DMS53 treated with DMSO at 0.1 percent for 48 hours (cell line): ENCODE data around the gene MYO5B.

Source experiments
- DNase-seq: peaks from one replicate; lab custom pipeline; 2025; ENCODE audit not compliant: unreplicated experiment; lab: John Stamatoyannopoulos, UW

The MYO5B gene

DNA sequence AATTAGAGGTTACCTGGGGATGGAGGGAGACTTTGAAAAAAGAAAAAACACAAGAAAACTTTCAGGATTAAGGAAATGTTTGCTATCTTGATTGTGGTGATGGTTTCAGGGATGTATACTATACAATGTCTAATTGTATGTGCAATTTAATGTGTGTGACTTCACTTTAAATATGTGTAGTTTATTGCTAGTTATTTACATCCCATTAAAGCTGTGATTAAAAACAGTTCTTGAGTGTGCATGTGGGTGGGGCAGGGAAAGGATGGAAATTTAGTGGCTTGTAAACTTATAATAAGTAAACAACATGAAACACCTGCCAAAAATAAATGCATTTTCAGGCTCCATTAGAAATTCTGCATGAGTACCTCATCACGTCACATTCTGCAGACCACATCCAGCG, 167.0 kb downstream of the MYO5B start:
- DNase-seq, result no peak

DNA sequence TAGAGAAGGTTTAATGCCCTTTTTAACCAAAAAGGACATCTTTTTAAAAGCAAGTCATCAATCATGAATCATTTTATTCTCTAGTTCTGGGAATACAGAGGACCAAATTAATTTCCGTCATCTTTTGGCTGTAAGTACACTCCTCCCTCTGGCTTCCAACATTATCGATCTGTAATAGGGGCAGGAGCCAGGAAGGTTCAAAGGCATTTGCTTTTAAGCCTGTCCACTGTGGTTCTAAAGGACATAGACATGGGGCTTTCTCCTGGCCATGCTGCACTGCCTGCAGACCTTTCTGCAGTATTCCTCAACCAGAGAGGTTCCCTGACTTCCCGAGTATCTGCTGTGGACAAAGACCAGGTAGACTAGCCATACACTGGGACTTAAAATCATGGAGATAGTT, 170.5 kb downstream of the MYO5B start:
- DNase-seq, result no peak

DNA sequence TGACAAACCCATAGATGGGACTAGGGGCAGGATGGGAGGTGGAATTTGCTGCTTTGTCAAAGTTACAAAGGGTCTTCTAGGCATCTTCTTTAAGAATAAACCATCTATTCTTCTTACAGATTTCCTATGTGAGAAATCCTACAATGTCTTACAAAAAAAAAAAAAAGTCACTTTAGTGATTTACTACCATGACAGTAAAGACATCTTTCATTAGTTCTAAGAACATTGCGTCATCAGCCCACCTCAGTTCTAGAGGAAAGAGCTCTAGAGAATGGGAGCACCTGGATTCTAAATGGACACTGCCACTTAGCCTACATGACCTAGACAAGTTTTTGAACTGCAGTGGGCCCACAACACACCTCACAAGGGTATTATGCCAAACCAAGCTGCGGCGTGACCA, 172.0 kb downstream of the MYO5B start:
- DNase-seq, result no peak

DNA sequence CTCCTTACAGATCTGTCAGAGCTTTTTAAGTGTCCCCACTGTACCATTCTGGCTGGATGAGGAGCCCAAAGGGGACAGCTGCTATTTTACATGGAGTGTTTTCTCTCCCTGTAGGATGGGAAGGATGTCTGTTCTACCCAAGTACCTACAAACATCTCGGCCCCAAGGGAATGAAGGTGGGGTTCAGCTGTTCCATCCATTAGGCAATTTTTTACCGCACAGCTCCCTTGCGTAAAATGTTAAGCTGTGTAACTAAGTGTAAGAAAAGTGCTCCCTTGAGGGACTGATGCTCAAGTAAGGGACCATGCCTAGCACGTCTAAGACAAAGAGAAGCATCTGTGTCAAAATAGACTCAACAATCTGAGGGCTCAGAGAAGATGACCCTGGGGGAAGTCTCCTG, 180.3 kb downstream of the MYO5B start:
- DNase-seq, result no peak

DNA sequence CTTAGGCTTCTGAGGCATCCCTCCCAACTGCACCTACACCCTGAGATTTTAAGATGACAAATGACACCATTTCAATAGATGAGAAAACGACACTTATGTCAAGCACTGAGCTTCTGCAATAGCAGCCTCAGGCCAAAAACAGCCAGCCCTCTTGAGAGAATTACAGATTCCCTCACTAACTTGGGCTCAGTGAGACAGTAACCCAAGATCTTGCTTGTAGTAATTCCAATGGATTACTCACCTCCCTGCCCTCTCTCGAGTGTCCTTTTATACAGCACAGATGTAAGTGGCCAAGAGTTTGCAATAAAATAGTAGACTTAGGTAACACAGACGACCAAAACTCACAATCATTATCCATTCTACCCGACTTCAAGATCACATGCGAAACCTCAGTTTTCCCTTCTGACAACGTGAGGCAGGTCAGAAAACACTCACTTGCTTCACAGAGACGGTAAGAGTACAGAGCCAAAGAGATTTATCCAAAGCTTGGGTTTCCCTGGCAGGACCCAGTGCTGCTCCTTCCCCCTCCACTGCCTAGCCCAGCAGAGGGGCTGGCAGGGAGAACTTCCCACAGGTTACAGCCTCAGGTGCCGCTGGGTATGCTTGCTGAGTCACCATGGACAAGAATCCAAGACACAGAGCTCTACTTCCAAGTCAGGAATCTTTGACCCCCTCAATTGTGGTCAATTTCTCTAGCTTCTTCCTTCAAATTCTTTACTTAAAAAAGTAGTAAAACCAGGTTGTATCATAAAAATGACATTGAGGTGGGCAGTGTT, 181.4 kb downstream of the MYO5B start:
- no peak for DNase-seq

DNA sequence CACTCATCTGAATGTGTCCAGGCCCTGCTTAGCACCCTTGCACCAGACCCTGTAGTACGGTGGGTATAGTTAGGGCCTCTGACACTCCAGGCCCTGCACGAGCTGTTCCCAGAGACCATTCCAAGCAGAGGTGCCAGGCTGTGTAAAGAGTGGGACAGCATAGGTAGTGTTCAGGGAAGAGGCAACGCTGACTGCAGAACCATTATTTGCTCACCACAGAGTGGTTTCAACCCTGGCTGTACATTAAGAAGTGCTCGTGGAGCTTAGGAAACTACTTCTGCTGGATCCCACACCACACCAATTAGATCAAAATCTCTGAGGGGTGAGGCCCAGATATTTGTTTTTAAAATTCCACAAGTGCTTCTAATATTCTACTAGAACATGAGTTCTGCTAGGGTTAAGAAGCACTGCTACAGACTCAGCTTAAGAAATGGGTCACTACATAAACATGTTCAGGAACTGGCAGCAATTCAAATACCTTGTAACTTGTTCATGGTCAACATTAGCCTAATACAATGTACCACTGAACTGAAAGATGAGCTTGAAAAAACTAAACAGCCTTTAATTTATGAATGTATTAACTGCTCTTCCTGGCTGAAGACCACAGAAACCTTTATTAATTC, 183.0 kb downstream of the MYO5B start:
- no peak for DNase-seq

DNA sequence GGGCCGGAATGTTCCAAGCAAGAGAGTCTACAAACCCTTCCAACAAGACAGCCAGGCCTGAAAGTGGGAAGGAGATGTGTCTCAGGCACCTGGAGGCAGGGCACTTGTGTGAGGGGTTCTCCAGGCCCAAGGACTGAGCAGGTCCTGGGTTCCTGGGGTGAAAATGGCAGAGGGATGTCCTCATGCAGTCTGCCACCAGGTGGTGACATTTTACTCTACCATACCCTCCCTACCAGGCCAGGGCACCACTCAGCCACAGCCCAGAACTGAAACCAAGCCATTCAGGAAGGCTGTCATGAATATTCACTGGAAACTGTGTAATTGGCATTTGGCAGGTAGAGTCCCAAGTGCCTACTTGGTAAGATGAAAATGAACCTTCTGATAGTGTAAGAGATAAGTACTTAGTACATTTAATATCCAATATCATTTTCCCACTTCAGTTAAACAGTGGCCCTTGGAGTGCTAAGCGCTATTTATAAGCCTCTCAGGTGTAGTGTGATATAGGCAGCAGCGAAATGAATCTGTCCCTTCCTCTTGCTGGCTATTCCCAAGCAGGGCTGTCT, 185.1 kb downstream of the MYO5B start:
- DNase-seq, result peak; percentile 93

DNA sequence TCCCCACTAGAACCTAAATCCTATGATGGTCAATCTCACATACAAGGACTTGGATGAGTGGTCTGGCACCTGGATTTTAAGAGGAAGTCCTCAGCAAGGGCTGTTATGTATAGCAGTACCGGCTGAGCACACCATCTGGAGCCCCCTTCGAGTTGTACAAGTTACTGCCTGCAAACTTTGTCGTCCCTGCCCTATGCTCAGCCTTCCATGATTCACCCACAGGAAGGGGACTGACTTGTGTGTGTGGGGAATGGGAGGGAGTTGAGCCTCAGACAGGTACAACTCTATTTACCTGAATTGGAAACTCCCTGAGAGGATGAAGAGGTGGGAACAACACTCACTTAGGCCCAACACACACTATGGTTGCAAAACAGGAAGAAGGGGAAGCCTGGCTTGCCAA, 186.6 kb downstream of the MYO5B start:
- no peak for DNase-seq

DNA sequence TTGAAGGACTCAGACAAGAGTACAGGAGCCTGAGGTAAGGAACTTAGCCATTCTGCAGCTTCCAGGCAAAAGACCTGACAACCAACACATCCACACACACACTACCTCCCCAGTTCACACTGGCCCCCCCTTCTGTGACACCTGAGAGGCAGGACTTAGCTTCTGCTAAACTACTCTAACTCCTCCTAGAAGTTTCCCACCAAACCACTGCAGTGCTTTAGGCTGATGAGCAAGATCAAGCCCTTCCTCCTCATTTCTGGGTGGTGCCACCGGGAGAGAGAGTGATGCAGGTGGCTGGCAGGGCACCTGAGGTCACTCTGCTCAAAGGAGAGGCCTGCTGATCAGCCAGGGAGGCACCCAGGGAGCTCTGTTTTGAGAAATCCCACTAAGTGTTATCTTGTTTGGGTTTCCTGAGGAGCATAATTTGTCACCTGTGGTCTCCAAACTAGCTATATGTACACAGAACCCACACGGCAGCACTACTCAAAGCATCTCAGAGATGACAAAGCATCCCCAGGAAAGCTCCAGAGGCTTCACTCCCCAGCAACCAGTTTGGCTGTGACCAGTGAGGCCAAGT, 188.4 kb downstream of the MYO5B start:
- no peak for DNase-seq

DNA sequence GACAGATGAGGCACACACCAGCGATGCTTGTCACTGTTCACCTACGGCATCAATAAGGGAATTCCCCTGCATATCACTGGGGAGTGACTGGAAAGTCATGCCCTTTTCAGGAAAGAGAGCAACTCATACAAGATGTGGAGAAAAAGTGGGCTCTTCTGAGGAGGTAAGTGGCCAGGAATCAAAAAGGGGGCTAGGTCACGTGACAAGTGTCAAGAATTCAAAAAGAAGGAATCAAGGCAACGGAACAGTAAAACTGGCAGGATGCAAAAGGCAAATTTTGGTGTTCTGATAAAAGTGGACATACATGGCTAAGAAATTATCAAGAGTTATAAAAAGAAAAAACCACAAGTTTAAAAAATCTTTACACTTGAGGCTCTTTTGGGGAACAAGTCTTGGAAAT, 190.9 kb downstream of the MYO5B start:
- no peak for DNase-seq

DNA sequence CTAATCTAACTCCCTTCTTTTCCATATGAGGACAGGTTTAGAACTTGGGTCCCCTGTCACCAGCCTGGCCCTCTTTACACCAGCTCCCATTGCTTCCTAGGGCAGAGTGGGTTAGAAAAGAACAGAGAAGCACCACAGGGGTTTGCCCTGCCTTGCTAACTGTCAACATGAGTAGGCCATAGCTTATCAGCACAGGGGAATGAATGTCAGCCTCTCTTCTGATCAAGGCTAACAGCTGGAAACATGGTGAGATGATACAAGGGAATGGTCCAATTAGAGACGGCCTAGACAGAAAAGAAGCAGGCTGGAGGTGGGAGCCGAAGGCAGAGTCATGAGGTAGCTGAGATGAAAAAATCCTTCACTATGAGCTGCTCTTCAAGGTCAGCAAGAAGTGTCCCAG, 192.2 kb downstream of the MYO5B start:
- no peak for DNase-seq

DNA sequence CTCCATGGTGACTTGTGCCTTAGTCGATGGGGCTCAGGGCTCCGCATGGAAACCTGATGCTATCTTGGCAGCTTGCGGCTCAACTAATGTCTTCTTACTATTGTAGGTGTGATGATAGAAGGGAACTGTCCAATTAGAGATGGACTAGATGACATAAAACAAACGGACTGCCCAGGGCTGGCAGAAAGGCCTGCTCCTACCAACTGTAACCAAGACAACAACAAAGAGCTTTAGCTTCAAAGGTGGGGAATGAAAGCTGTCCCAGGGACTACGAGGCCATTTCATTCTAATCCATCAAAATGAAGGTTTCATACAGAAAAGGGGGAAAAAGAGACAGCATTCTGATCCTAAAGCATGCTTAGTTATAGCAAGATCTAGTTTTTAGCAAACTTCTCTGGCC, 194.7 kb downstream of the MYO5B start:
- DNase-seq, result no peak

DNA sequence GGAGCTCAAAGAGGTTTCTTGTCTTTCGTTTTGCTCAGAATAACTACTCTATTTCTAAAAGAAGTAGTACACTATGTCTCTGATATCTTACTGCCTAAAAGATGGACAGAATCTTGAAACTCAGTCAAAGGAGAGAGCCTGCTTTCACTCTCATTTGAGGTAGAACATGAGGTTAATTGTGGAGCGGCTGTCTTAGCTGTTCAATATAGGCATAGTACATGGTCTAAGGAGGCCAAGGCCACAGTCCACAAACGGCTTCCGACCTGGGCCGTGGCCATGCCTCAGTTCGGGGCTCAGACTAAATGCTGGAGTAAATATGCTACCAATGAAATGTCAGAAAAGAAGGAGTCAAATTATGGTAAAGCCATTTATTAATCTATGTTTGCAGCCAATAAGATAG, 195.8 kb downstream of the MYO5B start:
- no peak for DNase-seq

DNA sequence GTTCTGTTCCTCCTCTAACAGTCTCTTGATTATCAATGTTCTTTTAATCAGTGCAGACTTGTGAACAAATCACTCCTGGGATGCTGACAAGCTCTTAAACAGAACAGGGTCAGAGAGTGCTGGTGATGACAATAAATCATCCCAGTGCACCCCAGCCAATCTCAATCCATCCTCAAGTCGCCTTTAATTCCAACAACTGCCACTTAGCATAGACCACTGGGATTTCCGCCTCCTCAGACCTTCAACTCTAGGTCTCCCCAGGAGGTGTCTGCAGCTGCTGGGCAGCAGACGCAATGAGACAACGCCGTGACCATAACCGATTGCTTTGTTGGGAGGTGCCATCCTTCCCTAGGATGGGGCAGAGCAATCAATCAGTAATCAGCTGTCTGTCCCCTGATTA, 197.4 kb downstream of the MYO5B start:
- DNase-seq, result no peak

DNA sequence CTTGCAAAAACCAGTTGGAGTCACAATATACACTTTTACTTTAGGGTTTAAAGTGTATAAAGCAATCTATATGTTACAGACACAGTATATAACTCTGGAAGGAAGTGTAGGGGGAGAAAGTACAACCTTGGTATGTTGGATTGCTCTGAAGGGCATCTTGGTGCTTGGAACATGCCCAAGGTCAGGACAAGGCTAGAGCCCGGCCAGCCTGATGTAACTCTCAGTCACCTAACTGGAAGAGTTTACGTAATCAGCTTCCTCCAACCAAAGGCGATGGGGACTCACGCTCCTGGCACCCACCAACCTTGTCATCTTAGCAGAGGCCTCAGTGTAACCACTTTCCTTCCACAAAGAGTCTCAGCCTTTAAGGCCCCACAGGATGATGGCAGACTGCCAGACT, 200.5 kb downstream of the MYO5B start:
- DNase-seq, result no peak

DNA sequence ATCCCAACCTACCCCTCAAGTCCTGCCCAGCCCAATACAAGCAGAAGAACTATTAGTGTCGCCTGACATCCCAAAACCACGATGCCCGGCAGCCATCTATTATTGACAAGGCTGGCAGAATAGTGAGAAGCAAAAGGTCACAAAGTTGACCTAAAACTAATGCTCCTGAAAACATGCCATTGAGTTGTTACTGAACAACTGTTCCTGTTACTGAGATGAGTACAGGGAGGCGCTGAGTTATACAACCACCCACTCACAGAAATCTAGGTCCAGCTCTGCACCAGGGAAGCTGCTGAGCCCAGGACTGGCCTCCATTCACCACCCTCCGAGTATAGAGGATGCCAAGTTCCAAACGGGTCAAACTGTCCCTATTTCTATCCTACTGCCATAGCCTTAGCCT, 201.6 kb downstream of the MYO5B start:
- DNase-seq, result no peak

DNA sequence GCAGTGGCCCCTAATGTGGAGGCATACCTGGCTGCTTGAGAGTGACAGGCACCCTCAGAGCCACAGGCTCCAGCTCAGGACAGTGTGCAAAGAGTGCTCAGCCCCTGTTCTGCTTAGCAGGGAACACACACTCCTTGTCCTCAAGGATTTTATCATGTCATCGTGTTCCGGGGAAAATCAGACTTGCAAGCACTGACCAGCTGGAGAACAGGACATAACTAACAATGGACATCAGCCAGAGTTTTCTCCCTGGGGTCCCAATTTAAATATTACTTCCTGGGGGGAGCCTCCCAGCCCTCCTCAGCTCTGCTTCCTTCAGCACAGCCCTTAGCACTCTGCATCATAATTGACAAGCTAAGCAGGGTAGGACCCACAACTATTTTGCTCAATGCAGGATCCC, 206.2 kb downstream of the MYO5B start:
- DNase-seq, result no peak

DNA sequence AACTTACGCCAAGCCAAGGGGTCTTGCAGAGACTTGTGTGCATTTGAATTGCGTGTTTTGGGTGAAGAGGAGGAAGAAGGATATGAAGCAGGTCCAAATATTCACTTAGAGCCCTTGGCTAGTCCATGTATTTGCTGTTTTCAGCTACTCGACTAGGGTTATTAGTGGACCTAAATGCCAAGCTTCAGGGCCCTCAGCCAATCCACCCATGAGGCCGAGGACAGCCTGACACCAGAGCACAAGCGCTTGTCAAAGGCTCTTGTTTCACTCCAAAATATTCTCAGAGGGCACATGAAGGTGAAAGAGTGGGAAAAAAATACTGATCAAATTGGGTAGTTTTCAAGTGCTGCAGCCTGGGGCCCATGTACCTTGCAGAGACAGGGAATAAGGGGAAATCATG, 206.8 kb downstream of the MYO5B start:
- DNase-seq, result no peak

DNA sequence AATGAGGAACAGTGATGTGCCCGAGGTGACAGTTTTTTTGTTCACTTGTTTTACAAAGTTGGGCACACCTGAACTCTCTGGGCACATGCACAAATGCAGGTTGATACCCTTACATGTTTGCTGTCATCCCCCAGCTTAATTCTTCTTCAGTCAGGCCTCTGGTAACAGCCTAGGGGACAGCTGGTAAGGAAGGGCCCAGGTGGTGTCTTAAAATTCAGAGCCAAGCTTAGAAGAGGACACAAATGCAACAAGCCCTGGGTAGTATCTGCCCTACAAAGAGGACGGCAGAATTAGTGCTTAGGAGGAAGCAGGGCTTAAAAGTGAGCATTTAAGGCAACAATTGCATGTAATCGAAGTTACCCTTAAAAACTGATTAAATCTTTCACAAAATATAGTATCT, 209.7 kb downstream of the MYO5B start:
- DNase-seq, result no peak

DNA sequence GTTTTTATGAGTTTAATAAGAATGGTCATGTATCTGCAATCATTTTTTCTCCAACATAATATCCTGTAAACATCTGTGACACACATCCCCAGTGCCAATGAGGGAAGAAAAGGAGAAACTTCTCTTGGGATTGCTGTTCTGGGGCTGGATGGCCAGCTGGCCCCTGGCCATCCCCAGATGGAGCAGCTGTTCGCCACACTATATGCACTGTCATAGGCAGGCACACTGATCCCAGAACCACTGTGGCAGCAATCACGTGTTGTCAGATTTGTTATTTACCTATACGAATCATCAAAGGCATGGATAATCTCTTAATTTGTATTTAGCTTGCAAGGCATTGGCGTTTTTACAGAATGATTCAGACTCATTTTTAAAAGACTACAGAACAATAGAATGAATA, 214.1 kb downstream of the MYO5B start:
- no peak for DNase-seq

DNA sequence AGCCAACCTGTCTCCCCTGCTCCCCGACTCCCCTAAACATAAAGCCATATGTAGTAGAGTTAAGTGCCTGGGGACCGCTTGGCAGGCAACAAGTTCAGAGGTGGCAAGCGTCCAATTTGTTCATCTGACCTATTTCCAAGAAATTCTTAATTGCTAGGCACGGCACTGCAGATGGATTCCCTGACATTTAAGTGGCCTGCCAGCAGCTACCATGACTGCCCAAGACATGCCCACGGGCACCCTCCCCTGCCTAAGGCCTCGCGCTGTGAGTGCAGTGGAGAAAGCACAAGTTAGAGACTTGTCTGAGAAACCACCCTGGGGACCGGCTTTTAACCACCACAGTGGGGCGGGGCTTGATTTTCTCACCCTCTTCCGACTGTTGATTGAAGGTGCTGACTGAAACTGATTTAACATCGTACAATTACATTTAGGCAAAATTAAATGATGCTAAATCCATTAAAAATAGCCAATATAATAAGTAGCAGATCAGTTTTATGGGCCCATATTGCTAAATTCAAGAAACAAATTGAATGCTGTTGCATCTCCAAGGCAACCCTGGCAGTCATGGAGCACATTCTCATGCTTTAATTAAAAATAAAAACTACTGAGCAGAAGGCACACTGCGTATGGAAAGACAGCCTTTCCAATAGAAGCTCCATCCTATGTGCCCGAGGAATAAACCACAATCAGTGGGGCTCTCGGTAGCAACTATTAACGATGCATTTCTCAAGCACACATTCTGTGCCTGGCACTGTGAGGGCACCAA, 218.0 kb downstream of the MYO5B start:
- DNase-seq, result no peak

DNA sequence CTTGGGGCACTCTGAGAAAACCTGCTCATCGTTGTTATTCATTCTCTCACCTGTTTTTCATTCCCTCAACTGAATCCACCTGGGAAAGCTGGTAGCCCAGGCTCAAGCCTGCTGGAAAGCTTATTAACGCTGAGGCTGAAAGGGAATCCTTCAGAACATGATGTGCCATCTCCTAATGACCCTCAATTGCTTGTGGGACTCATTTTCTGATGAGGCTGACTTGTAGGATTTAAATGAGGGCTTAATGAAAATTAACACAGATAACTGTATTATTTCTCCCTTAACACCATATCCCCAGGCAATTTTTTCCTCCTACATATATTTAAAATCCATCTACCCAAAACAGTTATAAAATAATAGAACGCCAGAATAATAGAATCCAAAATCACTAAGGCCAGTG, 218.9 kb downstream of the MYO5B start:
- DNase-seq, result no peak
